Measurements from ENCODE around the gene FGGY.

Gene FGGY

GRCh38 chr1:59431566-59432294, 134.8 kb downstream of the FGGY start:
- Histone ChIP-seq H3K9me3 (ENCODE audit: control insufficient read depth in 1 of 2, low read length in 2 of 2) (no peaks in the 10 kb centered on the region), H3K27ac (ENCODE audit: low read depth, low read length) (no peak overlapping the region), H3K4me1 (ENCODE audit: control insufficient read depth in 1 of 2, insufficient read depth in 2 of 2, low read length in 2 of 2) (peaks cover 9 to 15% of the 10 kb centered on the region in 2 donors), H3K4me3 (ENCODE audit: low read depth in 1 of 2, low read length in 2 of 2) (no peak overlapping the region), H3K27me3 (ENCODE audit: control insufficient read depth in 1 of 2, insufficient read depth in 2 of 2, low read length in 2 of 2) (no peaks in the 10 kb centered on the region), H3K36me3 (ENCODE audit: control insufficient read depth in 1 of 2, insufficient read depth in 2 of 2, low read length in 2 of 2) (no peaks in the 10 kb centered on the region), H3K9ac (ENCODE audit: low read depth in 1 of 2, low read length in 2 of 2) (no peak overlapping the region)

- H3K4me3 ChIP-seq (ENCODE audit: low read depth in 1 of 2, low read length in 2 of 2), result no peak overlapping the region
- H3K27me3 ChIP-seq (ENCODE audit: control insufficient read depth in 1 of 2, insufficient read depth in 2 of 2, low read length in 2 of 2), result no peaks in the 10 kb centered on the region
- H3K4me1 ChIP-seq (ENCODE audit: control insufficient read depth in 1 of 2, insufficient read depth in 2 of 2, low read length in 2 of 2), result peaks cover 9 to 15% of the 10 kb centered on the region in 2 donors
- no peaks in the 10 kb centered on the region for H3K9me3 ChIP-seq (ENCODE audit: control insufficient read depth in 1 of 2, low read length in 2 of 2)
- H3K9ac ChIP-seq (ENCODE audit: low read depth in 1 of 2, low read length in 2 of 2), result no peak overlapping the region
- H3K36me3 ChIP-seq (ENCODE audit: control insufficient read depth in 1 of 2, insufficient read depth in 2 of 2, low read length in 2 of 2), result no peaks in the 10 kb centered on the region
- no peak overlapping the region for H3K27ac ChIP-seq (ENCODE audit: low read depth, low read length)
Measured at GRCh38 chr1:59432531-59433439, 135.9 kb downstream of the FGGY start.

- H3K4me3 ChIP-seq (ENCODE audit: low read depth in 1 of 2, low read length in 2 of 2), result no peak overlapping the region
- peaks cover 9 to 15% of the 10 kb centered on the region in 2 donors for H3K4me1 ChIP-seq (ENCODE audit: control insufficient read depth in 1 of 2, insufficient read depth in 2 of 2, low read length in 2 of 2)
- no peak overlapping the region for H3K9ac ChIP-seq (ENCODE audit: low read depth in 1 of 2, low read length in 2 of 2)
- no peaks in the 10 kb centered on the region for H3K27me3 ChIP-seq (ENCODE audit: control insufficient read depth in 1 of 2, insufficient read depth in 2 of 2, low read length in 2 of 2)
- H3K36me3 ChIP-seq (ENCODE audit: control insufficient read depth in 1 of 2, insufficient read depth in 2 of 2, low read length in 2 of 2), result no peaks in the 10 kb centered on the region
- H3K9me3 ChIP-seq (ENCODE audit: control insufficient read depth in 1 of 2, low read length in 2 of 2), result no peaks in the 10 kb centered on the region
- no peak overlapping the region for H3K27ac ChIP-seq (ENCODE audit: low read depth, low read length)
Measured at GRCh38 chr1:59433440-59433813, 136.5 kb downstream of the FGGY start.

GRCh38 chr1:59434336-59434735, 137.4 kb downstream of the FGGY start:
- Histone ChIP-seq H3K9me3 (ENCODE audit: control insufficient read depth in 1 of 2, low read length in 2 of 2) (no peaks in the 10 kb centered on the region), H3K4me3 (ENCODE audit: low read depth in 1 of 2, low read length in 2 of 2) (no peak overlapping the region), H3K9ac (ENCODE audit: low read depth in 1 of 2, low read length in 2 of 2) (no peak overlapping the region), H3K27me3 (ENCODE audit: control insufficient read depth in 1 of 2, insufficient read depth in 2 of 2, low read length in 2 of 2) (no peaks in the 10 kb centered on the region), H3K27ac (ENCODE audit: low read depth, low read length) (no peak overlapping the region), H3K4me1 (ENCODE audit: control insufficient read depth in 1 of 2, insufficient read depth in 2 of 2, low read length in 2 of 2) (peaks cover 9 to 15% of the 10 kb centered on the region in 2 donors), H3K36me3 (ENCODE audit: control insufficient read depth in 1 of 2, insufficient read depth in 2 of 2, low read length in 2 of 2) (no peaks in the 10 kb centered on the region)

- no peak overlapping the region for H3K9ac ChIP-seq (ENCODE audit: low read depth in 1 of 2, low read length in 2 of 2)
- no peaks in the 10 kb centered on the region for H3K36me3 ChIP-seq (ENCODE audit: control insufficient read depth in 1 of 2, insufficient read depth in 2 of 2, low read length in 2 of 2)
- H3K4me3 ChIP-seq (ENCODE audit: low read depth in 1 of 2, low read length in 2 of 2), result no peak overlapping the region
- H3K9me3 ChIP-seq (ENCODE audit: control insufficient read depth in 1 of 2, low read length in 2 of 2), result no peaks in the 10 kb centered on the region
- H3K4me1 ChIP-seq (ENCODE audit: control insufficient read depth in 1 of 2, insufficient read depth in 2 of 2, low read length in 2 of 2), result peaks cover 9 to 15% of the 10 kb centered on the region in 2 donors
- H3K27me3 ChIP-seq (ENCODE audit: control insufficient read depth in 1 of 2, insufficient read depth in 2 of 2, low read length in 2 of 2), result no peaks in the 10 kb centered on the region
- H3K27ac ChIP-seq (ENCODE audit: low read depth, low read length), result no peak overlapping the region
Measured at GRCh38 chr1:59436637-59437036, 139.7 kb downstream of the FGGY start.

GRCh38 chr1:59438058-59438560, 141.2 kb downstream of the FGGY start:
- no peak overlapping the region for H3K9ac ChIP-seq (ENCODE audit: low read depth in 1 of 2, low read length in 2 of 2)
- no peaks in the 10 kb centered on the region for H3K27me3 ChIP-seq (ENCODE audit: control insufficient read depth in 1 of 2, insufficient read depth in 2 of 2, low read length in 2 of 2)
- no peak overlapping the region for H3K27ac ChIP-seq (ENCODE audit: low read depth, low read length)
- no peaks in the 10 kb centered on the region for H3K9me3 ChIP-seq (ENCODE audit: control insufficient read depth in 1 of 2, low read length in 2 of 2)
- peaks cover under 1 to 2% of the 10 kb centered on the region in 2 donors for H3K4me1 ChIP-seq (ENCODE audit: control insufficient read depth in 1 of 2, insufficient read depth in 2 of 2, low read length in 2 of 2)
- no peaks in the 10 kb centered on the region for H3K36me3 ChIP-seq (ENCODE audit: control insufficient read depth in 1 of 2, insufficient read depth in 2 of 2, low read length in 2 of 2)
- no peak overlapping the region for H3K4me3 ChIP-seq (ENCODE audit: low read depth in 1 of 2, low read length in 2 of 2)

GRCh38 chr1:59442492-59442891, 145.6 kb downstream of the FGGY start:
- no peak overlapping the region for H3K27ac ChIP-seq (ENCODE audit: low read depth, low read length)
- H3K9ac ChIP-seq (ENCODE audit: low read depth in 1 of 2, low read length in 2 of 2), result no peak overlapping the region
- H3K9me3 ChIP-seq (ENCODE audit: control insufficient read depth in 1 of 2, low read length in 2 of 2), result no peaks in the 10 kb centered on the region
- no peak overlapping the region for H3K4me3 ChIP-seq (ENCODE audit: low read depth in 1 of 2, low read length in 2 of 2)
- no peaks in the 10 kb centered on the region for H3K27me3 ChIP-seq (ENCODE audit: control insufficient read depth in 1 of 2, insufficient read depth in 2 of 2, low read length in 2 of 2)
- H3K4me1 ChIP-seq (ENCODE audit: control insufficient read depth in 1 of 2, insufficient read depth in 2 of 2, low read length in 2 of 2), result no peaks in the 10 kb centered on the region
- no peaks in the 10 kb centered on the region for H3K36me3 ChIP-seq (ENCODE audit: control insufficient read depth in 1 of 2, insufficient read depth in 2 of 2, low read length in 2 of 2)

GRCh38 chr1:59443310-59443709, 146.4 kb downstream of the FGGY start:
- Histone ChIP-seq H3K4me3 (ENCODE audit: low read depth in 1 of 2, low read length in 2 of 2) (no peak overlapping the region), H3K9ac (ENCODE audit: low read depth in 1 of 2, low read length in 2 of 2) (no peak overlapping the region), H3K4me1 (ENCODE audit: control insufficient read depth in 1 of 2, insufficient read depth in 2 of 2, low read length in 2 of 2) (no peaks in the 10 kb centered on the region), H3K27ac (ENCODE audit: low read depth, low read length) (no peak overlapping the region), H3K36me3 (ENCODE audit: control insufficient read depth in 1 of 2, insufficient read depth in 2 of 2, low read length in 2 of 2) (no peaks in the 10 kb centered on the region), H3K27me3 (ENCODE audit: control insufficient read depth in 1 of 2, insufficient read depth in 2 of 2, low read length in 2 of 2) (no peaks in the 10 kb centered on the region), H3K9me3 (ENCODE audit: control insufficient read depth in 1 of 2, low read length in 2 of 2) (no peaks in the 10 kb centered on the region)

- Histone ChIP-seq H3K4me3 (ENCODE audit: low read depth in 1 of 2, low read length in 2 of 2) (no peak overlapping the region), H3K9me3 (ENCODE audit: control insufficient read depth in 1 of 2, low read length in 2 of 2) (no peaks in the 10 kb centered on the region), H3K9ac (ENCODE audit: low read depth in 1 of 2, low read length in 2 of 2) (no peak overlapping the region), H3K27ac (ENCODE audit: low read depth, low read length) (no peak overlapping the region), H3K4me1 (ENCODE audit: control insufficient read depth in 1 of 2, insufficient read depth in 2 of 2, low read length in 2 of 2) (no peaks in the 10 kb centered on the region), H3K27me3 (ENCODE audit: control insufficient read depth in 1 of 2, insufficient read depth in 2 of 2, low read length in 2 of 2) (no peaks in the 10 kb centered on the region), H3K36me3 (ENCODE audit: control insufficient read depth in 1 of 2, insufficient read depth in 2 of 2, low read length in 2 of 2) (no peaks in the 10 kb centered on the region)
Measured at GRCh38 chr1:59444520-59444919, 147.6 kb downstream of the FGGY start.

- H3K9ac ChIP-seq (ENCODE audit: low read depth in 1 of 2, low read length in 2 of 2), result no peak overlapping the region
- no peak overlapping the region for H3K4me3 ChIP-seq (ENCODE audit: low read depth in 1 of 2, low read length in 2 of 2)
- no peak overlapping the region for H3K27ac ChIP-seq (ENCODE audit: low read depth, low read length)
- H3K4me1 ChIP-seq (ENCODE audit: control insufficient read depth in 1 of 2, insufficient read depth in 2 of 2, low read length in 2 of 2), result no peaks in the 10 kb centered on the region
- H3K9me3 ChIP-seq (ENCODE audit: control insufficient read depth in 1 of 2, low read length in 2 of 2), result no peaks in the 10 kb centered on the region
- no peaks in the 10 kb centered on the region for H3K27me3 ChIP-seq (ENCODE audit: control insufficient read depth in 1 of 2, insufficient read depth in 2 of 2, low read length in 2 of 2)
- no peaks in the 10 kb centered on the region for H3K36me3 ChIP-seq (ENCODE audit: control insufficient read depth in 1 of 2, insufficient read depth in 2 of 2, low read length in 2 of 2)
Measured at GRCh38 chr1:59445040-59445439, 148.1 kb downstream of the FGGY start.
